GF-D8 (cell line): Measurements from ENCODE around the gene TPMT.
"Not testable (repeated sequence)": the region's sequence is repeated elsewhere in the genome, so short reads cannot be mapped to it uniquely, and the experiment has no call there.

ENCODE experiments used
- DNase-seq: peaks from one replicate; lab custom pipeline; 2025; lab: John Stamatoyannopoulos, UW

TPMT gene

DNA sequence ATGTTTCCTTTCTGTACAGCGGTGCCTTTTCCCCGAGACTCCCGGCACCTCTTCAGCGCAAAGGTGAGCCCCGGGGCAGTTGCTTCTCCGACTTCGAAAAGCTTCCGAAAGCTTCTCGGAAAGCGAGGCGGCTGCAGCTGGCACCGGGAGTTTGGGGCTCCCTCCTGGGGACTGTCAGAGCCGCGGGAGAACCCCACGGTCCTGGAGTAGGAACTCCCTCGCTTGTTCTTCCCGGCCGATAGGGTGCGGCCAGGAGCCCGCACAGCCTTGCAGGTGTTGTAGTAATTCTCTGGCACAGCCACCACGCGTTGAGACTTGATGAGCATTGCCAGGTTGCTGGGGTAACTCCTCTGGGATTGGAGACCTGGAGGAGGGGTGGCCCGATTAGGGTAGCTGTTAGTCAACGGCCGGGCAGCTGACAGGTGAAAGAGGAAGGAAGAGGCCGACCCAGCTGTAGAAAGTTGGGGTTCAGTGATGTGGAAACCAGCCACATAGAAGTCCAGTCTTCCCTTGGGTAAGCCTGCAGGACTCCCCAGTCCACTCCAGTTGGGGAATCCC, 1.1 kb upstream of the TPMT start:
- peak; percentile 76 for DNase-seq

DNA sequence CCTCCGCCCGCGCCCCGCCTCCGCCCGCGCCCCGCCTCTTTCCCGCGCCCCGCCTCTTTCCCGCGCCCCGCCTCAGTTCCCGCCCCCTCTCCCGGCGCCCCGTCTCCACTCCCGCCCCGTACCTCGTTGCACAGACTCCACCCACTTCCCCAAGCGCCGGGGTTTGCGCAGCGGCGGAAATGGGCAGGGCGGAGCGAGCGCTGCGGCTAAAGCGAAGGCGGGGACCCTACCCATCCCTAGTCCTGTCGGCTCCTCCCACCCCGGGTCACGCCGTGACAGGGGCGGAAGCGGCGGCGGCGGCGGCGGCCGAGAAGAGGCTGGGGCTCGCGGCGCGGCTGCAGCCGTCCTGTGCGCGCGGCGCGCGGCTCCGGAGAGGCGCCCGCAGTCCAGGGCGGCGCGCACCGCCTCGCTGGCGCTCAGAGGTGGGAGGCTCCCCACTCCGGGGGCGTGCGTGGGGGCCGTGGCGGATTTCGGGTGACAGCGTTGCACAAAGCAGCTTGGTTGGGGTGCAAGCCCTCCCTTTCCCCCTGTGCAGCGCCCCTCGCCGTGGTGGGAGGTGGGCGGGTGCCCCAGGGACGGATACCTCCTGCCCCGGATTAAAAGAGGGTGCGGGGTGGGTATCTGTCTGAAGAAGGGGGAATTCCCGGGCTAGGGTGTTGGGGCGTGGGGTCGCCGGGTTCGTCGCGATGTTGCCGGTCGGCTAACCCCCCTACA, 430 bp upstream of the TPMT start, which contains the start of gene KDM1B:
Gene KDM1B, plus strand, starts transcription at position 273 of the 714 bp plus-strand sequence. CDS start 4,474 bp downstream, outside the sequence.
- peak; percentile 91 for DNase-seq

DNA sequence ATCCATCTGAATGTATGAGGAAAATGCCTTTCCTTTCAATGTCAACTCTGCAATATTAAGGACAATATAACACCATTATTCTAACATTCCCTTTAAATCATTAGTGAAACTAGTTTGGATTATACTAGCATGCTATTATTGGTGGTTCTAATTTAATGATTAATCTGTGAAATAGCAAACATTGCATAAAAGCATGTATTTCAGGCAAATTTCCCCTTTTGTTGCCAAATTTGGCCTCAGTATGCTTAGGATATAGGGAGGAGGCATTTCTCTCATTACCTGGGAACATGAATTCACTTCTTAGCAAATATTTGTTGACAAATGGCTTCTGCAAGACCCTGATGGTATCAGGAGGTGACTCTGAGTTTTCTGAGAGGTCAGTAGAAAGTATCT, 1.6 kb downstream of the TPMT start:
- DNase-seq, result no peak

DNA sequence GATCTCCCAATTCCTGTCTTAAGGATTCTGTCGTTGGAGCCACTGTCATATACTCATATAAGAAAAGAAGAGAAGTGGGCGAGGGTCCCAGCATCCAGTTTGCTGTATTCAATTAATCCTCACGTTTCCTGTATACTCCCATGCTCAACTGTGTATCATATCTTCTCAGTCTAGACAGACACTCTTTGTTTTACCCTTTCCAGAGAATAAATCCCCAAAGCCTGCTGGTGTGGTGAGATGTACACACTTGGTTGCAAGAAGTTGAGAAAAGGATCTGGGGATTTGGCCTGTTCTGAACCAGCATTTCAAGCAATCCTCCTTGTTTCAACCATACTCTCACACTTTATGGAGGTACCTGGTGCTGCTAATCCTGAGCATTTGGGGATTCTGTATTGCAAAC, 3.1 kb downstream of the TPMT start:
- DNase-seq, result no peak

DNA sequence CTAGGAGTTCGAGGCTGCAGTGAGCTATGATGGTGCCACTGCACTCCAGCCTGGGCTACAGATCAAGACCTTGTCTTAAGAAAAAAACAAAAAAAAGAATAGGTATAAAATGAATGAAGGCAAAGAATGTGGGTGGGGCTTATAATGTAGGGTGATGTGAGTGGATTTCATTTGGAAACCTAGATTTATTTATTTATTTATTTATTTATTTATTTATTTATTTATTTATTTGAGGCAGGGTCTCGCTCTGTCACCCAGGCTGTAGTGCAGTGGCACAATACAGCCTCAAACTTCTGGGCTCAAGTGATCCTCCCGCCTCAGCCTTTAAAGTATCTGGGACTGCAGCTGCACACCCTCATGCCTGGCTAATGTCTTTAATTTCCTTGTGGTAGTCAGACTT, 3.5 kb downstream of the TPMT start:
- DNase-seq, result not testable (repeated sequence)

DNA sequence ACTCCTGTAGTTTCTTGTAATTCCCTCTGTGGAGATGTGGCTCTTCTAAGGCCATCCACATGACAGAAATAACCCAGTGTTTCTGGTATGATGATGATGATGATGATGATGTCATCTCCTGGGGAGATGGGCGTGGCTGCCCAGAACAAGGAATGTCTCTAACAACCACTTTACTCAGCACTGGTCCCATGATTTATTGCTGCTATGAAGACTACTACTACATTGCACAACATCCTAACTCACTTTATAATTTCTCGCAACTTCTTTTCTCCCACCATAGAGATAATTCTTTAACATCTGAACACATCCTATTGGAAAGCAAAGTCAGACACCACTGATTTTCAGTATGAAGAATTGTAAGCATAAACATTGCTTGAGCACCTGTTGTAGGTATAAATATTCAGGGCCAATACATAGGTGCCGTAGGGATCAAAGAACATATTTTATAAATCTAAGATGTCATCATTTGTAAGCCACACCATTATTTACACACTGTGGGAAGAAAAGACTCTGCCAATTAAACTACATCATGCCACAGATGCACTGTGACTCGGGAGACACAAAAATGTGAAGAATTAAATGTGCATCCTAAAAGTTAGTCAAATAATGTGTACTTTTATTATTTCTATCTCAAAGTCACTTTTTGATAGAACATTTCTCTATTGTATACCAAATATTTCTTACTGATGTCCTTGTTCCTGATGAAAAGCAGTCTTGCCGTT, 6.4 kb downstream of the TPMT start:
- DNase-seq, result no peak

DNA sequence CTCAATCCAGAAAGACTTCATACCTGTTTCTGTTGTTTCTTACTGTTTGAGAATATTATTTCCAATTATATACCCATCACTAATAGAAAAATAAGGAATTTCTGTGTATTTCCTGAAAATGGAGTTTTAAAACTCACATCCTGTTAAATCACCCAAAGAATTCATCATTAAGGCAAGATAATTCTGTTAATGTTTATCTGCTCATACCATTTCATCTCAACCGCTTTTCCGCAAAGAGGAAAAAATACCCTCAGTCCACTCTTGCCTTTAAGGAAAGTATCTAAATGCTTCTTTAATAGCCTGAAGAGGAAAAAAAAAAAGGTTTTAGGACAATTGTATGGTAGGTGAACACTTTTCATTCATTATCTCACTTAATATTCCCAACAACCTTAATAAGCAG, 7.3 kb downstream of the TPMT start:
- no peak for DNase-seq

DNA sequence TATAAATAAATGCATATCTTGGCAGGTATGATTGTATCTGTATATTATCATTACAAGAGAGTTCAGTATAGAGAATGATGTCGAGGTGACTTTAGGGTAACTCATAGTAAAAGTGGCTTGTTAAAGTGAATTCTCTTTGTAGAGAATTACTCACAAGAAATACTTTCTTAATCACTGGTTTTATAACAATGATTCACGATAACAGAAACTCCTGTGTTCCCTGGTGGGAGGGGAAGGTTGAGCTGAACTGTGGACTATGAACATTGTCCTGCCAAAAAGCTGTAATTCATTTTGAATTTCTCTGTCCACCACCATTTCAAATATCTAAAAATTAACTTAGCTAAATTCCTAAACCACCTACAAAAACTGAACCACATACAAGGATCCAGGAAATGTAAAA, 7.7 kb downstream of the TPMT start:
- no peak for DNase-seq

DNA sequence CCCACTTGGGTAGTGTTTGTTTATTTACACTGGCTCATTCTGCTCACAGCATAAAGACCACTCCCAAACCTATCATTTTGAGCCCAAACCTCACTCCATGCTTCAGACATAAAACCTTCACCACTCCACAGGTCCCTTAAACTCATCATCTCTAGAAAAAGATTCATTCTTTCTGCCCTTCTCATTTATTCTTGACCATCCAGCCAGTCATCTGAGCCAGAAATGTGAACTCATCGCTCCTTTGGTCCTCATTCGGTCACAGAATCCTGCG, 12.4 kb downstream of the TPMT start:
- no peak for DNase-seq

DNA sequence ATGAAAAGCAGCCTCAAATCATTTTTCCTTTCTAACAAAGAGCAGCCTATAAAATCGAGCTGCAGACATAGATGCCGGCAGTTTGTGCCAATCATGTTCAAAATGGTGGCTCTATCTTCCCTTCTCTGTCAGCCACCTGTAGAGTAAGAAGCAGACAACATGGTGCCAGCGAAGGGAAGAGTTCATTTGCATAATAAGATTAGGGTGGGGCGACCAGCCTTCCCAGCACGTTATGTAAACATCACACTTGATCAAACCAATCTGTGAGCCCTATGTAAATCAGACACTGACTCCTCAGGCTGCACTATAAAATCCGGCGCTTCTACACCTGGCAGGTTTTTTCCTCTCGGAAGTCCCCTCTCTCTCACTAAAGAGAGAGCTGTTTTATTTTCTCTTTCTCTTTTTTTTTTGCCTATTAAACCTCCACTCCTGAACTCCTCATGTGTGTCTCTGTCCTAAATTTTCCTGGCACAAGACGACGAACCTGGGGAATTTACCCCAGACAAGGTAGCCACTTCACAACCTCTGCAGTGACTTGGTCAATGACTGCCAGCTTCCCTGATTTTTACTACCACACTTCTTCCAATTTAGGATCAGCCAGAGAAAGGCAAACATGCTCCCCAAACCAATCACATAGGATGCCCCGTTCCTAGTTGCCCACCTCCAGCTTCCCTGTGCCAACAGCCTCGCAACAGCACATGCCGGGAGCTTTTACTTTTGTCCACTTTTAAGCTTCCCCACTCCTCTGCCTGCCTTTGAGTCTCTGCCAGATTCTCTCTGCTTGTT, 12.9 kb downstream of the TPMT start:
- DNase-seq, result no peak

DNA sequence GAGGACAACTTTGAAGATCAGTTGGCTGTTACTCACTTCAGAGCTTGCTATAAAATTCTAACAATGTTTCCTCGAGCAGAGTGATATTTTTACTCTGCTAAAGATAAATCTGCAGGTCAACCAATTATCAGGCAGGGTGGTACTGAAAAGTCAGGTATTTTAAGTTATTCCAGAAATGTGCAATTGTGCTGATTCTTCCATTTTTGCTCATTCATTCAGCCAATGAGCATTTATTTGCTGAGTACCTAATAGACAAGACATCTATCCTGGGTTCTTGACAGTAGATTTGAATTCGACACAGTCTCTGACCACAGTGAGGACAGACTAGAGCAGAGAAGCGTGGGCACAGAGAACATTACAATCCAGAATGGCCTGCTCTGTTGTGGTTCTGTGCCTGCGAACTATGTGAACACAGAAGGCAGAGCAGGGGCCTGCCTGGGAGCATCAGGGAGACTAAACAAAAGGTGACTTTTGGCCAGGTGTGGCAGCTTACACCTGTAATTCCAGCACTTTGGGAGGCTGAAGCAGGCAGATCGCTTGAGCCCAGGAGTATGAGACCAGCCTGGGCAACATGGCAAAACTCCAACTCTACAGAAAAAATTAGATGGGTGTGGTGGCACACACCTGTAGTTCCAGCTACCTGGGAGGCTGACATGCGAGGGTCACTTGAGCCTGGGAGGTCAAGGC, 14.8 kb downstream of the TPMT start:
- DNase-seq, result no peak

DNA sequence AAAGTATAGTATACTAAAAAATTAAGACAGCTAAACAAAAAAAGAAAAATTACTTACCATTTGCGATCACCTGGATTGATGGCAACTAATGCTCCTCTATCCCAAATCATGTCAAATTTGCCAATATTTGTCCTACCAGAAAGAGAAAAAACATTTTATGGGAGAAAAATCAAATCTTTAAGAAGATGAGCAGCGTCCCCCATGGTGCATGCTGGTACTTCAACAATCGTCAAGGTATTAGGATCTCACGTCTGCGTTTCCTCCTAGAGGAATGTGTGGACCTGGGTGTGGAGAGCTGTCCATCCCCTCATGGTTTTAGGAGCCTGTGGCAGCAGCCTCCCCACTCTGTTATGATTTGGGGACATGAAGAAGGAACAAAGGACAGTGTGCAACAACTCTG, 16.0 kb downstream of the TPMT start:
- DNase-seq, result no peak

DNA sequence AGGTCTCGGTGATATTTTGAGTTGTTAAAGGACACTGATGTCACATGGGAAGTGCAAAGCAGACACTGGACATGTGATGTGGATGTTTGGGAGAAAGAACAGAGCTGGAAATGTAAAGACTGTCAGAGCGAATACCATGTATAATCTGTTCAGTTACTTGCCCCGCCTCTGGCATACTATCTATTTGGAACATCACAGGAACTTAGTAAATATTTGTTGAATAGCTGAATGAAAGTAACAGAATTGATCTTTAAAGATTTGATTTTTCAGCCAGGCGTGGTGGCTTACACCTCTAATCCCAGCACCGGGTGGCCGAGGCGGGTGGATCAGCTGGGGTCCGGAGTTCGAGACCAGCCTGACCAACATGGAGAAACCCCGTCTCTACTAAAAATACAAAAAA, 18.6 kb downstream of the TPMT start:
- DNase-seq, result no peak

DNA sequence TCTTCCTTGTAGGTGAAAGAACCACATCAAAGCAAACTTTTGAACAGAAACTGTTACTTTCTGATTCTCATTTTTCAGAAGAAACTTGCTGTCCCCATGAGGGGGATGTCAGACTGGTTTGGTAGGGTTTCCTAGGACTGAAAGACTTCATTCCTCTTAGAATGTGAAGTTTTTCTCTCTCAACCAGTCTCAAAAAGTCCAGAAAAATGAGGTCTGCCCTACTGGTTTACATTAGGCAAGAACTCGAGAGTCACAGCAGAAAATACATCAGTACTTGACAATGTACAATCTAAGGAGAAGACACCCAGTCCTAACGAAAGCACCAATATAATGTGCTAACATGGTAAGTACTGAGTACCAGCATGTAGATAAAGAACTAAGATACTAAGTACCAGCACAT, 19.7 kb downstream of the TPMT start:
- DNase-seq, result no peak

DNA sequence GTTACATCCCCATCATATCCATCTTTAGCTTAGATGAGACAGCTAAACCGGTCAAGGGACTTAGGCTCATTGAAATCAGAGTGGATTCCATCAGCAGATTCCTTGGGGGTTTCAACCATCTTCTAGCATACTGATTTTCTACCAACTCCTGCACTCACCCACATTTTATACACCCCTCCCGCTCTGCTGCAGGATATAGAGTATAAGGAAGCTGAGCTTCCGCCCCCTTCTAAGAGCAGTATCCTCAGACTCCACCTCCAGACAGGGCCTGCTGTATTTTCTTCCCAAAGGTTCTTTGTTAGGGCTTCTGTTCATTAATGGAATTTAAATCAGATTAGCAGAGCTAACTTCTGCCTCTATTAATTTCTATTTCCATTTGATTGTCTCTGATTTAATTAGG, 22.5 kb downstream of the TPMT start:
- no peak for DNase-seq

DNA sequence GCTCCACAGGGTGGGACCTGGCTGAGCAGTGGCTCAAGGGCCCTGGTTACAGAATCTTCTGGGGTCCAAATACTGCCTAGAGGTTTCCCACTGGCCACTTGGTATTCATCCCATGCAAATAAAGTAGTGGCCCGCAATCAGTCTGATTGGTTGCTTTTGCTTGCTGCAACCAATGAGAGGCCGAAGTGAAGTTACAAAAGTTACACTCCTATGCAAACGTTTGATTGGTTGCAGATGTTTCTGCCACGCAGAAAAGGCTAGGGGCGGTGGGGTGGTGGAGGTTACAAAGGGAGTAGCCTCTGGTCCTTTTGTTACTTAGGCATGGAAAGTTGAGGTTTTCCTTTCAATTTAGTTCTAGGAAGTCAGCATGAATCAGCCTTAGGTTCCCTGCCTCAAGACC, 28.8 kb downstream of the TPMT start:
- DNase-seq, result no peak

DNA sequence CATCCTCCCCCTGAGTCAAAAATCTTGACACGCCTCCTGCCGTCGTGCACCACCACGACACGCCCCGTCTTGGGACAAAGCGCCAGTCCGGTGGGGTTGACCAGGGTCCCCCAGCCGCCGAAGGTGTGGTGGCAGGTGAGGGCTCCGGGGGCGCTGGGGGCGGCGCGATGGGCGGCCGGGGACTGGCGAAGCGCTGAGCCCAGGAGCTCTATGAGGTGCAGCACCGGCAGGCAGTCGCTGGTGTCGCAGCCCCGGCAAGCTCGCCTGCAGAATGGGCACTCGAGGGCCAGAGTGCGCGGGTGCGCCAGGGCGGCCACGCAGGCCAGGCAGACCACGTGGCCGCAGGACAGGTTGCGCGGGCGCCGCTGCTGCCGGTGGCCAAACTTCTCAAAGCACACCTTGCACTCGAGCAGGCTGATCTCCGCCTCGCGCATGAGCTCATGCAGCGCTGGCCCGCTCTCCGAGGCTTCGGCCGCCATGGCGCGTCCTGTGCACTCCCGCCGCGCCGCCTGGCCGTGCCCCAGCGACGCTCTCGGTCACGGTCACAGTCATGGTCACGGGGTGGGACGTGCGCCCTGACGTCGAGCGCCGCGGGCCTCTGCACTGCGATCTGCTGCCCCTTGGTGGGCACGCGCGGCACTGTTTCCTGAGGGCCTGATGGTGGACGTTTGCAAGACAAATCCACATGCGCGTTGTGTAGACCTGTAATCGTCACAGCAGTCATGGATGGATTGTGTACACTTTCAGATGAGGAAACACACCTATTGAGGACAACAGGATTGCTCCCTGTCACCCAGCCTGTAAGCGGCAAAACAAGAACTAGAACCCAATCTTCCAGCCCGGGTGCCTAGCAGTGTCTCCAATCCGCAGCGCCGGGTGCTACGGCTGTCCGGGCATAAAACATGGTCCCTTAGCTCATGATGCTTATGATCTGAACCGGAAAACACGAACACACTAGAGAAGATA, 32.5 kb downstream of the TPMT start, which contains the start of gene NHLRC1:
Gene NHLRC1, minus strand, starts transcription at position 550 of the 966 bp plus-strand sequence. Its CDS starts 71 bp downstream, at position 479.
- no peak for DNase-seq

DNA sequence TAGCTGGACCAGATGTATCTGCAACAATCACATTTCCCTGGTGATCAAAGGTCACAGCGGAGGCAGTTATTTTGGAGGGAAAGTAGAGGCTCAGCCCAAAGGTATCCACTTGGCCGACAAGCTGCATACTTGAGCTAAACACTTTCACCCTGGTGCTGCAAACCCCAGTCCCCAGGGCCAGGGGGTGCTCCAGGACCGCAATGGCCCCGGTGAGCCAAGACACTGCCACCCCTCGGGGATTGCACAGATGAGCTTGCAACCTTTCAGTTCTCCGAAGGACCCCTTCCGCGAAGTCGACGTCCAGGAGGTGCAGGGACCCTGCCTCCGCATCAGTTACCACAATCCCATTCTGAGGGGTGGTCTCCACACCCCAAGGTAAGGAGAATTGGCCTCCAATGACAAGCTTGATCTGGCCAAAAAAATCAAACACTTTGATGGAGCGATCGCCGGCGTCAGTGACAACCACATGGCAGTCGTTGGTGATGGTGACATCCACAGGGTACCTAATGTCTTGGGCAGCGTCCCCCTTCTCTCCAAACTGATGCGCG, 33.2 kb downstream of the TPMT start:
- DNase-seq, result no peak

DNA sequence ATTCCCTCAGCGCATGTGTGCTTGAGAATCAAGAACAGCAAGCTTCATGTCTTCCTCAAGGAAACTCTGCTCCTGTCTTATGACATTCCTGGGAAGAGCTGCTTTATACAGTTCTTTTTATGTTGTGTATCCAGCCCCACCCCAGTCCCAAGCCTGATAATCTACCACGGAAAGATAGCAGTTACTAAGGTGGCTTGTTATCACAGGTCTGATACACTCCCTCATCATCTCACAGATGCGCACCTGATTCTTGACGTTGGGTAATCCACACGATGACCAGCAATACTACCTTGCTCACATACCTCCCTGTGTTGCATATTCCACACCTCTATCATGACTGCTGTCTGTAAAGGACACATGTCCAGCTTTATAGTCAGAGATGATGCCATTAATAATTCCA, 35.6 kb downstream of the TPMT start:
- no peak for DNase-seq

DNA sequence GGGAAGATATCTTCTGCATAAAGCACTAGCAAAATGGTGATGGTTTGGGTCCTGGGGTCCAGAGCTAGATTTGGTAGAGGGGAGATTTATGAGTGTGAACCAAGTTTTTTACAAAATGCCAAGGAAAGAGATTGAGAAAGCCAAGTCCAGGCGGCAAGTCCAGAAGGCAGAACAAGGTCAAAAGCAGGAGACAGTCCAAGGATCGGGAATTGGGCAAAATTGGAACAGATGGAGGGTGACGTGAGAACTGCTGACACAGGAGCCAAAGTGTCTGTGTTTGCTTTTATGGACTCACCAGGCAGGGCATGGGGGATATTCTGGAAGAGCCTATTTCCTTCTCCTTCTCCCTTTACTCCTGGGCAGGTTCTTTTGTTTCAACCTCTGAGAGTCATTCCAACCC, 36.5 kb downstream of the TPMT start:
- DNase-seq, result no peak

DNA sequence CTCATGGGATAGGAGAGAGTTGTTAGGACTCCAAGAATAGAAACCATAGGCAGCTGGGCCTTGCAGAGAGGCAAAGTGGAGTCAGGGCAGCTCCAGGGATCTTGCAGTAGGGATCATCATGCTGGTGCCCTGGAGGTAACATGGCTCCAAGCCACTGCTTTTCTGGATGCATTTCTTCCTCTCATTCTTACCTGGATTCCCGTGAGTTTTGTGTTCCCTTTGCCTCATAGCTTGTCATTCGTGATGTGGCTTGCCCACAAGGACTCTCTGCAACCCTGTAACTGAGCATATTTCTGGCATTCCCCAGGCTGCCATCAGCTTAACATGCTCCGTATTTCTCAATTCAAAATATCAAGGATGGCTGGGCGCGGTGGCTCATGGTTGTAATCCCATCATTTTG, 37.7 kb downstream of the TPMT start:
- DNase-seq, result no peak
